Activated effector memory CD4-positive, alpha-beta T cell treated with anti-CD3 and anti-CD28 coated beads, Interleukin-2, amount 50 U/mL, for 16 hours (primary cell): Measurements from ENCODE around the gene SLC39A12.

Source experiments
- DNase-seq: peaks from one replicate; pipeline ENCODE4 v3.0.0-alpha.2; 2020

SLC39A12 gene

GRCh38 chr10:18066947-18067346, 115.2 kb downstream of the SLC39A12 start:
- DNase-seq, result no peak

- no peak for DNase-seq
Observed at GRCh38 chr10:18068401-18068800, 116.7 kb downstream of the SLC39A12 start.

GRCh38 chr10:18071591-18071990, 119.9 kb downstream of the SLC39A12 start:
- DNase-seq, result no peak

GRCh38 chr10:18073314-18073713, 121.6 kb downstream of the SLC39A12 start:
- no peak for DNase-seq

- DNase-seq, result no peak
Observed at GRCh38 chr10:18075881-18076280, 124.2 kb downstream of the SLC39A12 start.

- no peak for DNase-seq
Observed at GRCh38 chr10:18079665-18080295, 128.1 kb downstream of the SLC39A12 start.

- no peak for DNase-seq
Observed at GRCh38 chr10:18082381-18082780, 130.7 kb downstream of the SLC39A12 start.

GRCh38 chr10:18085855-18086254, 134.1 kb downstream of the SLC39A12 start:
- no peak for DNase-seq

GRCh38 chr10:18086746-18087145, 135.0 kb downstream of the SLC39A12 start:
- no peak for DNase-seq

- DNase-seq, result no peak
Observed at GRCh38 chr10:18087355-18087754, 135.6 kb downstream of the SLC39A12 start.
